Gastrocnemius medialis (tissue), 4 donors: ENCODE measurements around the gene GPATCH2L. TPM values are rescaled to one million over a fixed set of nuclear protein-coding genes. Genes with fewer than 3 reads are reported as not detected.

Source experiments
- ATAC-seq, 2 donors: fragments of 150-250 bp; one replicate each; pipeline ENCODE4 v1.9.1; 2016
- DNase-seq, 2 donors: peaks; one replicate each; pipeline ENCODE4 v3.0.0-alpha.2; 2019
- H3K27ac ChIP-seq, 4 donors: fragments of 200-600 bp; sonication (generic); 1 replicate in 1 of 4; 2 replicates in 3 of 4; pipeline ENCODE4 v1.5.1; 2016 to 2018; ENCODE audit warnings: mild to moderate bottlenecking in 2 of 4, moderate library complexity in 1 of 4
- H3K27me3 ChIP-seq, 3 donors: fragments of 200-600 bp; sonication (generic) in 2 of 3; 1 replicate in 1 of 3; 2 replicates in 2 of 3; pipeline versions ENCODE4 v1.5.1 to v1.6.0; 2016 to 2019; ENCODE audit warnings: mild to moderate bottlenecking in 1 of 3, moderate library complexity in 1 of 3
- H3K36me3 ChIP-seq, 2 donors: fragments of 200-600 bp; sonication (generic) in 1 of 2; one replicate each; pipeline ENCODE4 v1.5.1; 2017 to 2018
- H3K4me1 ChIP-seq, 2 donors: fragments of 200-600 bp; sonication (generic) in 1 of 2; one replicate each; pipeline ENCODE4 v1.5.1; 2016 to 2017; ENCODE audit warnings: mild to moderate bottlenecking in 2 of 2
- H3K4me3 ChIP-seq, 4 donors: fragments of 200-600 bp; sonication (generic) in 3 of 4; 1 replicate in 1 of 4; 2 replicates in 3 of 4; pipeline ENCODE4 v1.5.1; 2016 to 2019; ENCODE audit warnings: mild to moderate bottlenecking in 2 of 4
- H3K9me3 ChIP-seq, 3 donors: fragments of 200-600 bp; sonication (generic) in 2 of 3; 1 replicate in 1 of 3; 2 replicates in 2 of 3; pipeline ENCODE4 v1.5.1; 2016 to 2019
- POLR2A ChIP-seq, 2 donors: fragments of 450-650 bp; IDR thresholded peaks; one replicate each; pipeline ENCODE4 v1.6.1; 2017; ENCODE audit warnings: antibody characterized with exemption in 2 of 2, mild to moderate bottlenecking in 2 of 2, moderate library complexity in 2 of 2
- in situ Hi-C, 4 donors: fragments of 200-750 bp; cut with MboI; loops; one replicate each; pipeline versions ENCODE4 v1.15.0 to v1.8.0; 2017; ENCODE audit warnings: low sequenced_read_pairs in 4 of 4
- intact Hi-C: fragments of 100-400 bp; cut with DNase I; formaldehyde crosslinking; loops from one replicate; pipeline ENCODE4 v1.15.1; 2023; ENCODE audit warnings: low total_unique reads
- total RNA-seq, 4 donors: library from RNA; depleted of rRNA; stranded (reverse); fragments of >200 nt; gene quantifications; one replicate each; pipeline versions ENCODE4 v1.1.0 to v1.2.3, GENCODE V29; 2016
- TF ChIP-seq, protein P1 (sequence below), 5 experiments: fragments of 450-650 bp in 3 of 5; fragments of 200-600 bp in 2 of 5; sonication (generic) in 2 of 5; IDR thresholded peaks in 4 of 5; conservative IDR thresholded peaks in 1 of 5; 1 replicate in 4 of 5; 2 replicates in 1 of 5; pipeline ENCODE4 v1.5.1; 2016 to 2019; ENCODE audit warnings: antibody characterized with exemption in 5 of 5, mild to moderate bottlenecking in 3 of 5, moderate library complexity in 3 of 5

GPATCH2L gene
- total RNA-seq, 4 donors from 2014 or later, result 24.6 to 63.5 (median 41.9) TPM

- no peaks in the 10 kb centered on the region for H3K9me3 ChIP-seq
- intact Hi-C loops, result no loop called here
- TF ChIP-seq, protein P1, sequence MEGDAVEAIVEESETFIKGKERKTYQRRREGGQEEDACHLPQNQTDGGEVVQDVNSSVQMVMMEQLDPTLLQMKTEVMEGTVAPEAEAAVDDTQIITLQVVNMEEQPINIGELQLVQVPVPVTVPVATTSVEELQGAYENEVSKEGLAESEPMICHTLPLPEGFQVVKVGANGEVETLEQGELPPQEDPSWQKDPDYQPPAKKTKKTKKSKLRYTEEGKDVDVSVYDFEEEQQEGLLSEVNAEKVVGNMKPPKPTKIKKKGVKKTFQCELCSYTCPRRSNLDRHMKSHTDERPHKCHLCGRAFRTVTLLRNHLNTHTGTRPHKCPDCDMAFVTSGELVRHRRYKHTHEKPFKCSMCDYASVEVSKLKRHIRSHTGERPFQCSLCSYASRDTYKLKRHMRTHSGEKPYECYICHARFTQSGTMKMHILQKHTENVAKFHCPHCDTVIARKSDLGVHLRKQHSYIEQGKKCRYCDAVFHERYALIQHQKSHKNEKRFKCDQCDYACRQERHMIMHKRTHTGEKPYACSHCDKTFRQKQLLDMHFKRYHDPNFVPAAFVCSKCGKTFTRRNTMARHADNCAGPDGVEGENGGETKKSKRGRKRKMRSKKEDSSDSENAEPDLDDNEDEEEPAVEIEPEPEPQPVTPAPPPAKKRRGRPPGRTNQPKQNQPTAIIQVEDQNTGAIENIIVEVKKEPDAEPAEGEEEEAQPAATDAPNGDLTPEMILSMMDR (IDR thresholded peaks at IDR 0.05 in 4 of 5, conservative IDR thresholded peaks at IDR 0.05 in 1 of 5), result no peak
- no peak for TF ChIP-seq POLR2A (IDR thresholded peaks at IDR 0.05)
- no peaks in the 10 kb centered on the region for H3K36me3 ChIP-seq
- in situ Hi-C loops, result no loop called here
- H3K4me3 ChIP-seq, result no peak overlapping the region
- ATAC-seq, result no peak
- H3K27ac ChIP-seq, result no peak overlapping the region
- H3K4me1 ChIP-seq, result no peaks in the 10 kb centered on the region
- H3K27me3 ChIP-seq, result no peaks in the 10 kb centered on the region
- DNase-seq, result no peak
Observed at GRCh38 chr14:76262641-76263040, 110.9 kb downstream of the GPATCH2L start.

Other genes with a start within 250 kb of the GPATCH2L start
- gene TGFB3, start 169.9 kb upstream of the GPATCH2L start, total RNA-seq, result 100 to 1,000 TPM in 1 of 4 donors, 10 to 100 TPM in 3; 28.3 to 102 (median 60.8) TPM
- 10 to 100 TPM in 3 of 4 donors, 1 to 10 TPM in 1; 8.7 to 18.1 (median 14.2) TPM for gene IFT43, start 166.2 kb upstream of the GPATCH2L start, total RNA-seq
- gene ESRRB, start 224.2 kb downstream of the GPATCH2L start, total RNA-seq, result 1 to 10 TPM; 1.1 to 9.4 (median 5.3) TPM